ENCODE measurements around the gene CDH23. TPM values are rescaled to one million over a fixed set of nuclear protein-coding genes. Genes with fewer than 3 reads are reported as not detected.

CDH23 gene
- total RNA-seq, 1 donor from 2014 or later, result 4.5 TPM

- Histone ChIP-seq H3K4me1 (peaks cover 56% of the 10 kb centered on the region), H3K27ac (replicated peaks) (no peak overlapping the region), H3K9me3 (replicated peaks) (no peaks in the 10 kb centered on the region), H3K4me3 (no peak overlapping the region), H3K36me3 (no peaks in the 10 kb centered on the region), H3K27me3 (ENCODE audit: low read depth) (no peaks in the 10 kb centered on the region)
- intact Hi-C loops (cut with micrococcal nuclease), result no loop called here
- no peak for DNase-seq
- no peak for TF ChIP-seq CTCF (IDR thresholded peaks at IDR 0.05; ENCODE audit: borderline replicate concordance)
Observed at GRCh38 chr10:71437537-71438092, 40.9 kb downstream of the CDH23 start.

GRCh38 chr10:71438761-71439160, 42.0 kb downstream of the CDH23 start:
- no peak overlapping the region for H3K4me3 ChIP-seq
- no peak overlapping the region for H3K27ac ChIP-seq (replicated peaks)
- H3K27me3 ChIP-seq (ENCODE audit: low read depth), result no peaks in the 10 kb centered on the region
- peaks cover 59% of the 10 kb centered on the region for H3K4me1 ChIP-seq
- TF ChIP-seq CTCF (IDR thresholded peaks at IDR 0.05; ENCODE audit: borderline replicate concordance), result no peak
- H3K36me3 ChIP-seq, result no peaks in the 10 kb centered on the region
- H3K9me3 ChIP-seq (replicated peaks), result no peaks in the 10 kb centered on the region
- no peak for DNase-seq
- intact Hi-C loops (cut with micrococcal nuclease), result no loop called here

GRCh38 chr10:71439670-71440425, 43.1 kb downstream of the CDH23 start:
- TF ChIP-seq CTCF (IDR thresholded peaks at IDR 0.05; ENCODE audit: borderline replicate concordance), result no peak
- no peaks in the 10 kb centered on the region for H3K36me3 ChIP-seq
- H3K4me3 ChIP-seq, result no peak overlapping the region
- no peak for DNase-seq
- peaks cover 53% of the 10 kb centered on the region for H3K4me1 ChIP-seq
- intact Hi-C loops (cut with micrococcal nuclease), result no loop called here
- no peaks in the 10 kb centered on the region for H3K27me3 ChIP-seq (ENCODE audit: low read depth)
- no peaks in the 10 kb centered on the region for H3K9me3 ChIP-seq (replicated peaks)
- H3K27ac ChIP-seq (replicated peaks), result no peak overlapping the region

- intact Hi-C loops (cut with micrococcal nuclease), result no loop called here
Observed at GRCh38 chr10:71440506-71441035, 43.9 kb downstream of the CDH23 start.

GRCh38 chr10:71442000-71442399, 45.3 kb downstream of the CDH23 start:
- H3K36me3 ChIP-seq, result no peaks in the 10 kb centered on the region
- DNase-seq, result no peak
- no peaks in the 10 kb centered on the region for H3K9me3 ChIP-seq (replicated peaks)
- peaks cover 32% of the 10 kb centered on the region for H3K4me1 ChIP-seq
- intact Hi-C loops (cut with micrococcal nuclease), result no loop called here
- no peak for TF ChIP-seq CTCF (IDR thresholded peaks at IDR 0.05; ENCODE audit: borderline replicate concordance)
- no peak overlapping the region for H3K4me3 ChIP-seq
- H3K27me3 ChIP-seq (ENCODE audit: low read depth), result no peaks in the 10 kb centered on the region
- no peak overlapping the region for H3K27ac ChIP-seq (replicated peaks)

More at GRCh38 chr10:71440506-71441035, 43.9 kb downstream of the CDH23 start:
- peaks cover 45% of the 10 kb centered on the region for H3K4me1 ChIP-seq
- no peak overlapping the region for H3K27ac ChIP-seq (replicated peaks)
- no peak for TF ChIP-seq CTCF (IDR thresholded peaks at IDR 0.05; ENCODE audit: borderline replicate concordance)
- no peak for DNase-seq
- H3K4me3 ChIP-seq, result no peak overlapping the region
- H3K27me3 ChIP-seq (ENCODE audit: low read depth), result no peaks in the 10 kb centered on the region
- no peaks in the 10 kb centered on the region for H3K9me3 ChIP-seq (replicated peaks)
- H3K36me3 ChIP-seq, result no peaks in the 10 kb centered on the region
